Body of pancreas (tissue), 4 donors: Measurements from ENCODE around the gene SLC7A1. TPM values are rescaled to one million over a fixed set of nuclear protein-coding genes. Genes with fewer than 3 reads are reported as not detected.

Experiments
- ATAC-seq: fragments of 150-250 bp; one replicate; pipeline ENCODE4 v1.9.1; 2016
- DNase-seq, 4 donors: peaks; one replicate each; pipeline ENCODE4 v3.0.0-alpha.2; 2019
- H3K27ac ChIP-seq, 4 donors: fragments of 200-600 bp; sonication (generic); 1 replicate in 3 of 4; 2 replicates in 1 of 4; pipeline versions ENCODE4 v1.5.1 to v1.6.1; 2016 to 2019; ENCODE audit warnings: mild to moderate bottlenecking in 1 of 4, mixed read lengths in 1 of 4, moderate library complexity in 1 of 4
- H3K27me3 ChIP-seq, 2 donors: fragments of 200-600 bp; sonication (generic); one replicate each; pipeline ENCODE4 v1.6.0; 2016; ENCODE audit warnings: mild to moderate bottlenecking in 1 of 2
- H3K36me3 ChIP-seq, 2 donors: fragments of 200-600 bp; sonication (generic); replicated peaks in 1 of 2; 2 replicates each; pipeline ENCODE4 v1.5.1; 2016; ENCODE audit warnings: low read depth in 2 of 2; ENCODE audit not compliant: insufficient read depth in 1 of 2
- H3K4me1 ChIP-seq: fragments of 200-600 bp; sonication (generic); one replicate; pipeline ENCODE4 v1.6.0; 2016
- H3K4me3 ChIP-seq, 2 donors: fragments of 200-600 bp; sonication (generic); 1 replicate in 1 of 2; 2 replicates in 1 of 2; pipeline ENCODE4 v1.5.1; 2016 to 2019
- H3K9me3 ChIP-seq, 3 donors: fragments of 200-600 bp; sonication (generic); 1 replicate in 2 of 3; 2 replicates in 1 of 3; pipeline ENCODE4 v1.5.1; 2016
- CTCF ChIP-seq, 7 experiments: fragments of 450-650 bp in 4 of 7; fragments of 200-600 bp in 3 of 7; sonication (generic) in 3 of 7; IDR thresholded peaks; one replicate each; pipeline ENCODE4 v1.5.1; 2016 to 2019; ENCODE audit warnings: antibody characterized with exemption in 7 of 7
- POLR2A ChIP-seq, 3 donors: fragments of 450-650 bp; IDR thresholded peaks; one replicate each; pipeline ENCODE4 v1.6.1; 2016; ENCODE audit warnings: antibody characterized with exemption in 3 of 3, mild to moderate bottlenecking in 2 of 3
- WGBS, 2 donors: methylation state at CpG; one replicate each; pipeline ENCODE4 v1.1.5; 2017; 5-methylcytosine and 5-hydroxymethylcytosine counted together
- intact Hi-C: fragments of 100-400 bp; cut with DNase I; formaldehyde crosslinking; loops from one replicate; pipeline ENCODE4 v1.15.1; 2023
- total RNA-seq, 2 donors: library from RNA; depleted of rRNA; stranded (reverse); fragments of >200 nt; gene quantifications; one replicate each; pipeline ENCODE4 v1.1.0, GENCODE V29; 2016

SLC7A1 gene
- total RNA-seq, 2 donors from 2014 or later = 15.3 to 30.3 TPM

GRCh38 chr13:29487466-29488454 is 107.7 kb downstream of the SLC7A1 start:
- no peaks in the 10 kb centered on the region for H3K36me3 ChIP-seq
- ATAC-seq (no peak), DNase-seq (no peak)
- H3K9me3 ChIP-seq = no peaks in the 10 kb centered on the region
- H3K4me1 ChIP-seq = no peaks in the 10 kb centered on the region
- H3K27ac ChIP-seq = no peak overlapping the region
- H3K4me3 ChIP-seq = no peak overlapping the region
- intact Hi-C loops = no loop called here
- H3K27me3 ChIP-seq = no peaks in the 10 kb centered on the region
- no peak for TF ChIP-seq CTCF (IDR thresholded peaks at IDR 0.05)
- no peak for TF ChIP-seq POLR2A (IDR thresholded peaks at IDR 0.05)
- WGBS, 2 donors = 86 to 88% methylated on average over 21 to 22 of the region's 22 CpGs

GRCh38 chr13:29486551-29486950 is 108.9 kb downstream of the SLC7A1 start:
- no peak overlapping the region for H3K4me3 ChIP-seq
- TF ChIP-seq POLR2A (IDR thresholded peaks at IDR 0.05) (no peak), CTCF (IDR thresholded peaks at IDR 0.05) (no peak)
- H3K27me3 ChIP-seq = no peaks in the 10 kb centered on the region
- H3K27ac ChIP-seq = no peak overlapping the region
- intact Hi-C loops = no loop called here
- no peaks in the 10 kb centered on the region for H3K4me1 ChIP-seq
- no peaks in the 10 kb centered on the region for H3K9me3 ChIP-seq
- ATAC-seq (no peak), DNase-seq (no peak)
- H3K36me3 ChIP-seq = no peaks in the 10 kb centered on the region
- WGBS, 2 donors = 60 to 73% methylated on average over 3 of the region's 3 CpGs

DNA sequence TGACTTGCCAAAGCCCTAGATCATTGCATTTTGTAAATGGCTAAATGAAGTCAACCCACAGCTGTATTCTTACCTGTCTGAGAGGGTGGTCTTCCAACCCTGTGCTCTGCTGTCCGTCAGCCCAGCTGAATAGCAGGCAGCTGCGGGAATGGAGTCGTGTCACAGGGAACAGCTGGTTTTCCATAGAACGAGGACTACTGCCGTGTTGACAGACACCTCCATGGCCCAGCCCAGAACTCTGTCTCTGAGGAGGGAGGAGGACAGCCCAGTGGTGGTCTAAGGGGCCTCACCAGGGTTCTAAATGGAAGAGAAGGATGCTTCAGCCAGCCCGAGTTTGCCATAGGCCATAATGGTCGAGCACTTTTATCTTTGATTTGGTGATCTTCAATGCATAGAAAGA is 110.7 kb downstream of the SLC7A1 start:
- H3K27ac ChIP-seq = no peak overlapping the region
- intact Hi-C loops = no loop called here
- no peaks in the 10 kb centered on the region for H3K9me3 ChIP-seq
- DNase-seq = no peak
- H3K4me1 ChIP-seq = no peaks in the 10 kb centered on the region
- 85 to 89% methylated on average over 5 to 7 of the region's 7 CpGs for WGBS, 2 donors
- H3K4me3 ChIP-seq = no peak overlapping the region
- TF ChIP-seq POLR2A (IDR thresholded peaks at IDR 0.05) = no peak
- no peak for TF ChIP-seq CTCF (IDR thresholded peaks at IDR 0.05)
- no peaks in the 10 kb centered on the region for H3K27me3 ChIP-seq
- no peaks in the 10 kb centered on the region for H3K36me3 ChIP-seq
- no peak for ATAC-seq

DNA sequence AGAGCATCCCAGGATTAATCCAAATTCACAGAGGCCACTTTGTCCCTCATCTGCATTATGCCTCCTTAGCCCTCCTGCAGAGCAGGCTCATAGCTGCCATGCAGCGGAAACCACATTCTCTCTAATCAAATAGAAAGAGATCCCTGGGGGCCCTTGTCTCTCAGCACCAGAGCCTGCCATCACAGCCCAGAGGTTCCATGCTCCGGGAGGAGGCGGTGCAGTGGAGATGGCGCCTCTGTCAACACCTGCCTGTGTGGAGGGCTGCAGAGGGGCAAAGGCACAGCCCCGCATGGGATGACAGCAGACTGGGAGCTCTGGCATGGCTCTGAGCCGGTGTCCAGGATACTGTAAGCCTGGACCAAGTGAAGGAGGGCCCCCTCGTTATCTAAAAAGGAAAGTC is 111.3 kb downstream of the SLC7A1 start:
- Histone ChIP-seq H3K9me3 (no peaks in the 10 kb centered on the region), H3K4me3 (no peak overlapping the region), H3K4me1 (no peaks in the 10 kb centered on the region), H3K27me3 (no peaks in the 10 kb centered on the region), H3K27ac (no peak overlapping the region), H3K36me3 (no peaks in the 10 kb centered on the region)
- DNase-seq (no peak), ATAC-seq (no peak)
- intact Hi-C loops = no loop called here
- WGBS, 2 donors = 90% methylated on average over 4 to 7 of the region's 7 CpGs
- no peak for TF ChIP-seq POLR2A (IDR thresholded peaks at IDR 0.05)
- TF ChIP-seq CTCF (IDR thresholded peaks at IDR 0.05) = no peak
